Fibroblast of lung (primary cell): ENCODE results near the gene NDUFAF4. TPM values are rescaled to one million over a fixed set of nuclear protein-coding genes. Genes with fewer than 3 reads are reported as not detected.

Experiments used
- DNase-seq, 2 donors: peaks; one replicate each; pipeline versions ENCODE4 v3.0.0 to v3.0.0-alpha.2; 2010; ENCODE audit warnings: low read depth in 2 of 2
- H2AFZ ChIP-seq: 2 replicates; pipeline ENCODE4 v1.5.1; 2012; ENCODE audit warnings: low read length, control low read depth, inconsistent platforms
- H3K27ac ChIP-seq: 2 replicates; pipeline ENCODE4 v1.5.1; 2011; ENCODE audit warnings: low read length, control low read depth; ENCODE audit not compliant: insufficient read depth
- H3K27me3 ChIP-seq: 2 replicates; pipeline ENCODE4 v1.5.1; 2011; ENCODE audit warnings: mild to moderate bottlenecking, low read length; ENCODE audit not compliant: control insufficient read depth, insufficient read depth
- H3K36me3 ChIP-seq: 2 replicates; pipeline ENCODE4 v1.5.1; 2011; ENCODE audit warnings: low read length; ENCODE audit not compliant: control insufficient read depth, insufficient read depth
- H3K4me1 ChIP-seq: 2 replicates; pipeline ENCODE4 v1.5.1; 2011; ENCODE audit warnings: low read length; ENCODE audit not compliant: control insufficient read depth, insufficient read depth; ENCODE audit errors: extremely low read depth
- H3K4me2 ChIP-seq: 2 replicates; pipeline ENCODE4 v1.5.1; 2011; ENCODE audit warnings: low read length, control low read depth; ENCODE audit not compliant: insufficient read depth; ENCODE audit errors: extremely low read depth
- H3K4me3 ChIP-seq, 4 experiments: fragments of 200-600 bp in 1 of 4; sonication (generic) in 1 of 4; replicated peaks in 1 of 4; 2 replicates each; pipeline ENCODE4 v1.5.1; 2011 to 2016; ENCODE audit warnings: low read length in 4 of 4, low read depth in 3 of 4, mild to moderate bottlenecking in 3 of 4, control low read depth in 2 of 4, inconsistent platforms in 1 of 4, mixed read lengths in 1 of 4; ENCODE audit not compliant: insufficient read depth in 1 of 4; ENCODE audit errors: control extremely low read depth in 1 of 4
- H3K79me2 ChIP-seq: 2 replicates; pipeline ENCODE4 v1.5.1; 2012; ENCODE audit warnings: mild to moderate bottlenecking, low read length, inconsistent platforms; ENCODE audit not compliant: control insufficient read depth, insufficient read depth
- H3K9ac ChIP-seq: 2 replicates; pipeline ENCODE4 v1.5.1; 2011; ENCODE audit warnings: mild to moderate bottlenecking, low read length, control low read depth; ENCODE audit not compliant: insufficient read depth
- H3K9me3 ChIP-seq: 2 replicates; pipeline ENCODE4 v1.5.1; 2012; ENCODE audit warnings: low read depth, low read length; ENCODE audit not compliant: control insufficient read depth, insufficient read depth
- H4K20me1 ChIP-seq: 2 replicates; pipeline ENCODE4 v1.5.1; 2011; ENCODE audit warnings: low read length; ENCODE audit not compliant: control insufficient read depth, insufficient read depth; ENCODE audit errors: extremely low read depth
- EZH2 ChIP-seq: IDR thresholded peaks from 2 replicates; pipeline ENCODE4 v1.5.1; 2012; ENCODE audit warnings: low read length, control low read depth, mild to moderate bottlenecking; ENCODE audit errors: missing control alignments
- polyA plus RNA-seq, 2 donors: library from polyadenylated mRNA; depleted of rRNA in 1 of 2; stranded (reverse) in 1 of 2; unstranded in 1 of 2; fragments of >200 nt; gene quantifications; 2 replicates each; pipeline ENCODE4 v1.2.1, GENCODE V29; 2011 to 2012; ENCODE audit warnings: missing spikeins in 1 of 2
- total RNA-seq: library from RNA; depleted of rRNA; stranded (reverse); fragments of >200 nt; gene quantifications from 2 replicates; pipeline ENCODE4 v1.2.1, GENCODE V29; 2014
- TF ChIP-seq, protein P1 (sequence below), 2 donors: IDR thresholded peaks in 1 of 2; conservative IDR thresholded peaks in 1 of 2; 1 replicate in 1 of 2; 2 replicates in 1 of 2; pipeline ENCODE4 v1.5.1; 2011 to 2012; ENCODE audit warnings: low read length in 2 of 2, control low read depth in 1 of 2, inconsistent platforms in 1 of 2, low read depth in 1 of 2, mild to moderate bottlenecking in 1 of 2

NDUFAF4 gene
- total and polyA plus RNA-seq, 2 donors (not counting 1 experiment from before 2014, with no cell fraction given): 8.1 to 25.9 TPM

- Histone ChIP-seq H4K20me1 (no peaks in the 10 kb centered on the region), H3K9ac (no peak overlapping the region), H3K27me3 (peaks cover 30% of the 10 kb centered on the region), H3K4me1 (peaks cover 2% of the 10 kb centered on the region), H3K4me3 (peak overlapping the region in 3 of 4 experiments; percentile 26 to 50 (median 43)), H2AFZ (no peak overlapping the region), H3K36me3 (no peaks in the 10 kb centered on the region), H3K79me2 (no peaks in the 10 kb centered on the region), H3K27ac (no peak overlapping the region), H3K9me3 (no peaks in the 10 kb centered on the region), H3K4me2 (peak overlapping the region; percentile 79)
- TF ChIP-seq, protein P1, sequence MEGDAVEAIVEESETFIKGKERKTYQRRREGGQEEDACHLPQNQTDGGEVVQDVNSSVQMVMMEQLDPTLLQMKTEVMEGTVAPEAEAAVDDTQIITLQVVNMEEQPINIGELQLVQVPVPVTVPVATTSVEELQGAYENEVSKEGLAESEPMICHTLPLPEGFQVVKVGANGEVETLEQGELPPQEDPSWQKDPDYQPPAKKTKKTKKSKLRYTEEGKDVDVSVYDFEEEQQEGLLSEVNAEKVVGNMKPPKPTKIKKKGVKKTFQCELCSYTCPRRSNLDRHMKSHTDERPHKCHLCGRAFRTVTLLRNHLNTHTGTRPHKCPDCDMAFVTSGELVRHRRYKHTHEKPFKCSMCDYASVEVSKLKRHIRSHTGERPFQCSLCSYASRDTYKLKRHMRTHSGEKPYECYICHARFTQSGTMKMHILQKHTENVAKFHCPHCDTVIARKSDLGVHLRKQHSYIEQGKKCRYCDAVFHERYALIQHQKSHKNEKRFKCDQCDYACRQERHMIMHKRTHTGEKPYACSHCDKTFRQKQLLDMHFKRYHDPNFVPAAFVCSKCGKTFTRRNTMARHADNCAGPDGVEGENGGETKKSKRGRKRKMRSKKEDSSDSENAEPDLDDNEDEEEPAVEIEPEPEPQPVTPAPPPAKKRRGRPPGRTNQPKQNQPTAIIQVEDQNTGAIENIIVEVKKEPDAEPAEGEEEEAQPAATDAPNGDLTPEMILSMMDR (conservative IDR thresholded peaks at IDR 0.05 in 1 of 2, IDR thresholded peaks at IDR 0.05 in 1 of 2; ENCODE audit: low read depth in 1 of 2, low read length in 2 of 2): no peak
- TF ChIP-seq EZH2: peak; percentile 28
- DNase-seq: no peak
Measured at GRCh38 chr6:96923871-96924493, 26.3 kb upstream of the NDUFAF4 start.

GRCh38 chr6:96923400-96923799 lies 25.7 kb upstream of the NDUFAF4 start:
- no peaks in the 10 kb centered on the region for H4K20me1 ChIP-seq
- no peak overlapping the region for H3K4me3 ChIP-seq
- H3K9me3 ChIP-seq: no peaks in the 10 kb centered on the region
- no peak for TF ChIP-seq EZH2
- TF ChIP-seq, protein P1 (conservative IDR thresholded peaks at IDR 0.05 in 1 of 2, IDR thresholded peaks at IDR 0.05 in 1 of 2; ENCODE audit: low read depth in 1 of 2, low read length in 2 of 2): no peak
- no peak overlapping the region for H3K9ac ChIP-seq
- no peak overlapping the region for H3K27ac ChIP-seq
- H2AFZ ChIP-seq: no peak overlapping the region
- peaks cover 33% of the 10 kb centered on the region for H3K27me3 ChIP-seq
- DNase-seq: no peak
- H3K4me2 ChIP-seq: no peak overlapping the region
- H3K36me3 ChIP-seq: no peaks in the 10 kb centered on the region
- H3K79me2 ChIP-seq: no peaks in the 10 kb centered on the region
- peaks cover 2% of the 10 kb centered on the region for H3K4me1 ChIP-seq

GRCh38 chr6:96917098-96917497 lies 19.4 kb upstream of the NDUFAF4 start:
- no peak overlapping the region for H3K9ac ChIP-seq
- DNase-seq: no peak
- H4K20me1 ChIP-seq: no peaks in the 10 kb centered on the region
- H3K27ac ChIP-seq: no peak overlapping the region
- no peak overlapping the region for H3K4me3 ChIP-seq
- no peak overlapping the region for H2AFZ ChIP-seq
- no peak overlapping the region for H3K4me2 ChIP-seq
- H3K27me3 ChIP-seq: peaks cover 5% of the 10 kb centered on the region
- TF ChIP-seq EZH2: no peak
- TF ChIP-seq, protein P1 (conservative IDR thresholded peaks at IDR 0.05 in 1 of 2, IDR thresholded peaks at IDR 0.05 in 1 of 2; ENCODE audit: low read depth in 1 of 2, low read length in 2 of 2): no peak
- H3K9me3 ChIP-seq: no peaks in the 10 kb centered on the region
- H3K79me2 ChIP-seq: no peaks in the 10 kb centered on the region
- H3K4me1 ChIP-seq: no peaks in the 10 kb centered on the region
- no peaks in the 10 kb centered on the region for H3K36me3 ChIP-seq
